ENCODE results near the gene CASP8.
A peak's percentile ranks its signal among the peaks of the same experiment; 100 is the strongest.

DNA sequence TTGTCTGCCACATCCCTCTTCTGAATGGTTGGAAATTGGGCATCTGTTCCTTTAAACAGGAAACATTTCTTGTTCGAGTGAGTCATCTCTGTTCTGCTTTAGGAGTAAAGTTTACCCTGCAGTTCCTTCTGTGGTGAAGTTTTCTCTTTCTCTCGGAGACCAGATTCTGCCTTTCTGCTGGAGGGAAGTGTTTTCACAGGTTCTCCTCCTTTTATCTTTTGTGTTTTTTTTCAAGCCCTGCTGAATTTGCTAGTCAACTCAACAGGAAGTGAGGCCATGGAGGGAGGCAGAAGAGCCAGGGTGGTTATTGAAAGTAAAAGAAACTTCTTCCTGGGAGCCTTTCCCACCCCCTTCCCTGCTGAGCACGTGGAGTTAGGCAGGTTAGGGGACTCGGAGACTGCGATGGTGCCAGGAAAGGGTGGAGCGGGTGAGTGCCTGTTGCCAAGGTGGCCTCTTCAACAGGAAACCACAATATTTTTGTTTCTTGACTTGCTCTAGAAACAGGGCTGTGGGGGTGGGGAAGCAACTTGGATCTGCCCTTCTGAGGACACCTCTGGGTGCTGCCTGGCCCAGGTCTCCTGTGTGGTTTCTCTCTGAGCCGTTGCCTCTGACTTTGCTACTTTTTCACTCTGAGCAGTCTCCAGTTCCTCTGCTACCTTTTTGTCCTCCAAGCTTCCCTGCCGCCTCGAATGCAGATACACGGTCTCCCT is 2.2 kb upstream of the CASP8 start:
- TF ChIP-seq, protein P1, sequence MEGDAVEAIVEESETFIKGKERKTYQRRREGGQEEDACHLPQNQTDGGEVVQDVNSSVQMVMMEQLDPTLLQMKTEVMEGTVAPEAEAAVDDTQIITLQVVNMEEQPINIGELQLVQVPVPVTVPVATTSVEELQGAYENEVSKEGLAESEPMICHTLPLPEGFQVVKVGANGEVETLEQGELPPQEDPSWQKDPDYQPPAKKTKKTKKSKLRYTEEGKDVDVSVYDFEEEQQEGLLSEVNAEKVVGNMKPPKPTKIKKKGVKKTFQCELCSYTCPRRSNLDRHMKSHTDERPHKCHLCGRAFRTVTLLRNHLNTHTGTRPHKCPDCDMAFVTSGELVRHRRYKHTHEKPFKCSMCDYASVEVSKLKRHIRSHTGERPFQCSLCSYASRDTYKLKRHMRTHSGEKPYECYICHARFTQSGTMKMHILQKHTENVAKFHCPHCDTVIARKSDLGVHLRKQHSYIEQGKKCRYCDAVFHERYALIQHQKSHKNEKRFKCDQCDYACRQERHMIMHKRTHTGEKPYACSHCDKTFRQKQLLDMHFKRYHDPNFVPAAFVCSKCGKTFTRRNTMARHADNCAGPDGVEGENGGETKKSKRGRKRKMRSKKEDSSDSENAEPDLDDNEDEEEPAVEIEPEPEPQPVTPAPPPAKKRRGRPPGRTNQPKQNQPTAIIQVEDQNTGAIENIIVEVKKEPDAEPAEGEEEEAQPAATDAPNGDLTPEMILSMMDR (IDR thresholded peaks at IDR 0.05): no peak
- peak; percentile 17 to 31 for TF ChIP-seq POLR2A (IDR thresholded peaks at IDR 0.05)
